GM19043 (cell line): ENCODE data around the gene CLIC5.

Experiments used
- ATAC-seq: cut with Tn5 transposase; IDR thresholded peaks from one replicate; pipeline ENCODE4 v1.9.1; 2021; ENCODE audit warnings: low read depth; ENCODE audit not compliant: unreplicated experiment

The CLIC5 gene

DNA sequence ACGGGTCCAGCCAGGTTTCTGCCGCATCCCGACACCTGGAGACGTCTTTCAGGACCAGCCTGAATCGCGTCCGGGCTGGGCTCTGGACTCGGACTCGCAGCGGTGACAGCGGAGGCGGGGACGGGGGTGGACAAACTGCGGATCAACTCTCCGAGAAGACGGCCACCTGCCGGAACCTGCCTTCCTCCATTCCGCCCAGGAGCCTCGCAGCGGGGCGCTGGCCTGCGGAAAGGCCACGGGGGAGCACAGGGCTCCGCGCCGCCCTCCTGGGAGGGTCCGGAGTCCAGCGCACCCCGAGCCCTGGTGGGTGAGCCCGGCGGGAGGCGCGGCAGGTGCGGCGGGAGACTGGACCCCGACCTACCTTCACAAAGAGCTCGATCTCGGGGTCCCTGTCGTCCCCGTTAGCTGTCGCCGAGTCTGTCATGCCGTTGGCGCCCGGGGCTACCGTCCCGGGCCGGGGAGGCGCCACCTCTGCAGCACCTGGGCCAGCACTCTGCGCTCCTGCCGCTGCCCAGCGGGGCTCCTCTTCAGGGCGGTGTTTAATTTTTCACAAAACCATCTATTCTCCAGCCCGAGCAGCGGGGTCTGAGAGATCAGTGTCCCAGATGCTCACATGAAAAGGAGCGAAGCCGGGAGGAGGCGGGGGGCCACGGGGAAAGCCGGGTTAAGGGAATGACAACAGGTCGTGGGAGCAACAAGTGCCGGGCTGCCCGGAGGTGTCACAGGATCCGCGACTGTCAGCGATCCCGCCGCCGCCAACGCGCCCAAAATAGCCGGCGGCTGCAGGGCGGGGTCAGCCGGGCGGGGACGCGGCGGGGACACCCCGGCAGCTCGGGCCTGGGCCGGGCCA lies at the start of gene CLIC5:
Gene CLIC5, minus strand, starts transcription at position 742 of the 850 bp plus-strand sequence. Its CDS starts 318 bp downstream, at position 424.
- no peak for ATAC-seq

DNA sequence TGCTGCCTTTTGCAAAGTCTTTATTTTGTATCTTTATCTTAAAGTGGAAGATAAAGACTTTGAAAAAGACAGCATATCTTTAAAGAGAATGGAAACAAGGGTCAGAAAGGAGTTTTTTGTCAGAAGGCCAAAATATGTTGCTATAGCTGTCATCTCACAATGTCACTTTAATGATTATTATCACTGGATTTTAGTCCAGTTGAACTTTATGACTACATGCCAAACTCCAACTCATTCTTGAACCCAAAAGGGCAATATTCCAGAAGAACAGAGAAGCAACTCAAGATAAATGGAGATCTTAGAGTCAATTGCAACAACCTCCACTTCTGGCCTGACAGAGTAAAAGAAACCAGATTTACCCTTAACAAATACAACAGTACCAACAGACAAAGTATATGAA lies 47.3 kb upstream of the CLIC5 start:
- ATAC-seq, result no peak

DNA sequence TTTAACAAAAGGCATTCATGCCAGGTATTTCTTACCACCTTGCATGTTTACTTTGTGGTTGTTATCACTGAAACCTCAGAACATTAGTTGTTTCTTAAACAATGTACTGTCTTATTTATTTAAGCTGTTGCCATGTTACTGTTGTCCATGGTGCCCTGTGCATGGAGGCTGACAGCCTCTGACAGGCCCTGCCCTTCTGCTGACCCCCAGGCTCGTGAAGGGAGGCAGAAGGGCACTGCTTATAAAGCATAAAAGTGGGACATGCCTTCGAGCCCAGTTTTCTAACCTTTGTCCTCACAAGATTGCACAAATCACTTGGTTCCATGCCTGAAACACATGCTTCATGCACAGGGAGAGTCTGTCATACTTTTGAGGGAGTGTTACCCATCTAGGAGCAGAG lies 46.7 kb upstream of the CLIC5 start:
- no peak for ATAC-seq

DNA sequence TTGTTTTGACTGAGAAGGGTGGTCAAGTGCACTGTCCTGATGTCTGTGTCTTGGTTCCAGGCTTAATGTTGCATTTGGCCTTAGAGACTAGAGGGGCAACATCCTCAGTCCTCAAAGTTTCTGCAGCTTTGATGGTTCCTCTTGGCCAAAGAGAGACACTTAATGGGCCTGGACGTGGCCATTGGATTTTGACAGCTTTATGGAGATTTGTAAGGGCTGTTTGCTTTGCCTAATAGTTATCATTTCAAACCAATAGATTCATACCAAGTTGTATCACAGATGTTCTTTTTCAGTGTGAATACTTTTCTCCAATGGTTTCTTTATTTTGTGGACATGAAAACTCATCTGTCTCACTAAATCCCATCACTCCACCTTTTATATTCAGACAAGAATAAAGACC lies 45.8 kb upstream of the CLIC5 start:
- no peak for ATAC-seq

DNA sequence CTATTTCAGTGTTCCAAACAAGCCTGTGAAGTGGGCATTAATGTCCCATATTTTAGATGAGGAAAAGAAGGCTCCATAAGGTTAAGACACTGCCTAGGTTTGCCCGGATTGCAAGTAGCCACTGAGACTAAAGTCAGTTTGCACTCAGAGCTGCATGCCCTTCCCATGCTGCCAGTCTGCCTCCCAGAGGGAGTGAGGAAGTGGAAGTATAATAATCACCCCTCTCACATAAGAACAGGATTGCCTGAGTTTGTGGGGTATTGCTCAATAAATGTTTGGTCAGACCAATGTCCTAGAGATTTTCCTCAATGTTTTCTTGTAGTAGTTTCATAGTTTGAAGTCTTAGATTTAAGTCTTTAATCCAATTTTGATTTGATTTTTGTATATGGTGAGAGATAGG lies 43.9 kb upstream of the CLIC5 start:
- ATAC-seq, result no peak

DNA sequence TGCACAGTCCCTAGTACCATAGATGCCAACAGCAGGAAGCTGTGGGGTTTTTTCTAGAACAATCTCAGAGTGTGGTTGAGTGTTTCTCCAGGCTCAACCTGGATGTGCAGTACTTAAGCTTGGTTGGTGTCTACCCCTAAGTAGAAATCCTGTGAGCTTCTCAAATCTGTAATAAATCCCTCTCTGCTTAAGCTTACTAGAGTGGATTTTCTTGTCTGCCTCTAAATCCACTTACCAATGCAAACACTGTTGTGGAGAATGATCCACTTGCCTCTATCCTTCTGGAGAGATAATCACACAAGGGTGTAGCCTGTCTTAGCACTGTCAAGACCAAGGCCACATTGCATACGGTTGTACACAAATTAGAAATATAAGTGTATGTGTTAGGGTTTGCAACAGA lies 43.3 kb upstream of the CLIC5 start:
- no peak for ATAC-seq

DNA sequence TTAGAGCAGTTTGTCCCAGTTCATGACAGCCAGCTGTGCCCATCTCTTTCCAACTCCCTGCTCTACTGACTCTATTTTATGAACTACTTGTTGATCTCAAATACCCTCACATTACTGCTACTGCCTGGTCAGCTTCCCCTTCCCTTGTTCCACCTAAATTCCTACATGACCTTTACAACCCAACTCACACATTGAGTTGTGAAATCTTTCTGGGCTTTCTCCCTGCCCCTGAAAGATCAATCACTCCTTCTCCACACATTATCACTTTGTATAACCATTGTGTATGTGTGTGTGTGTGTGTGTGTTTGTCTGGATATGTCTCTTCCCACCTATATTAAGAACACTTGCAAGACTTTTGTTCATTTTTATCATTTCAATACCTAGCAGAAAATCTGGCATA lies 42.1 kb upstream of the CLIC5 start:
- ATAC-seq, result no peak

DNA sequence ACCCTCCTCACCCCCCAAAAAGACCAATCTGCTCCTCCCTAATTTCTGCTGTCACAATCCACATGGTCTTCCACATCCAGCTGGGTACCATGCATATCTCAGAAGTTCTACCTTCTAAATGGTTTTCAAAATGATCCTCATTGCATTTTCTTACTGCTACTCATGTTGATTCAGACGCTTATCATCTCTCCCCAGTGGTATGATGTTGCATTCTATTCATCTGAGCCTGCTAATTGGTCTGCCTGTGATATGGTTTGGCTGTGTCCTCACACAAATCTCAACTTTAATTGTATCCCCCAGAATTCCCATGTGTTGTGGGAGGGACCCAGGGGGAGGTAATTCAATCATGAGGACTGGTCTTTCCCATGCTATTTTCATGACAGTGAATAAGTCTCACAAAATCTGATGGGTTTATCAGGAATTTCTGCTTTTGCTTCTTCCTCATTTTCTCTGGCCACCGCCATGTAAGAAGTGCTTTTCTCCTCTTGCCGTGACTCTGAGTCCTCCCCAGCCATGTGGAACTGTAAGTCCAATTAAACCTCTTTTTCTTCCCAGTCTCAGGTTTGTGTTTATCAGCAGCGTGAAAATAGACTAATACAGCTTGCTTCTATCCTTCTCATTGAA lies 41.4 kb upstream of the CLIC5 start:
- ATAC-seq, result no peak

DNA sequence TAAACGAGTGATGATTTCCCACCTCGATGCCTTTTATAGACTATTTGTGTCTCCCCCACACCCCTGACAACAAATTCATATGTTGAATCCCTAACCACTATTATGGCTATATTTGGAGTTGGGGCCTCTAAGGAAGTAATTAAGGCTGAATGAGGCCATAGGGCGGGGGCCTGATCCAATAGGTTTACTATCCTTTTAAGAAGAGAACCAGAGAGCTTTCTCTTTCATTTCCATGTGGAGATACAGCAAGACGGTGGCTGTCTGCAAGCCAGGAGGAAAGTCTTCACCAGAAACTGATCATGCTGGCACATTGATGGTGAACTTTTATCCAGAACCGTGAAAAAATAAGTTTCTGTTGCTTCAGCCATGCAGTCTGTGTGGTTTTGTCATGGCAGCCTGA lies 38.9 kb upstream of the CLIC5 start:
- ATAC-seq, result no peak

DNA sequence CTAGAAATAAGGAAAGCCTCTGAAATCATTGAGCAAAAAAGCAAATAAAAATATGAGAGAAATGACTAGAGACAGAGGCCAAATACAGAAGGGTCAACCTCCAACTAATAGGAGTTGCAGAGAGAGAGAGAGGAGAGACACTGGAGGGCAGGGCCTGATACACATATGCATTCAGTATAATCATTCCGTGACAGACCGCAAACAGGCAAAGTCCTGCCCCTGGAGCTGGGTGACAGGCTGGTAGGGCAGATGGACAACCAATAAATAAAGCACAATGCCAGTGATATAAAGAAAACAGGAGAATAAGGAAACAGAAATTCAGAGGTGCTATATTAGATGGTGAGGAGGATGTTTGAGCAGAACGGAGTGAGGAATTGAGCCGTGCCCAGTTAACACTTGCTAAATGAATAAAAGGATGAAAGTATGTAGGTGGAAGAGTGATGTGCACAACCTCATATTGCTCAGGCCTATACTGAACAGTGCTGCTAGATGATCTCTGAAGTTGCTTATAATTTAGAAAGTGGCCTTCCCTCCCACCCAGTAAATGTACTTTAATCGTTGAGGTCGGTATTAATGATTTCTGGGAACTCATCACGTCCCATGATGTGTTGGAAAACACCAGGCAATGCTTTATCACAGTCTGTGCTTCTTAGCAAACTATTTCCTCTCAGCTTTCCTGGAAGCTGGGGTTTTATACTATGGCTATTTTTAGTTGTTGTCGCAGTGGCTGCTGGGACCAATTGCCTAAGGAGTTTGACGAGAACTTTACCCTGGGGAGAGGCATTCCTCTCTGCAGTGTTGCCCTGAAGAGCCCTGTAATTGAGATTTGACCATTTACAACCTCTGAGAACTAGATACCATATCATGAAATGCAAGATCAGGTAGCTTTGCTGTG lies 37.6 kb upstream of the CLIC5 start:
- ATAC-seq, result no peak

DNA sequence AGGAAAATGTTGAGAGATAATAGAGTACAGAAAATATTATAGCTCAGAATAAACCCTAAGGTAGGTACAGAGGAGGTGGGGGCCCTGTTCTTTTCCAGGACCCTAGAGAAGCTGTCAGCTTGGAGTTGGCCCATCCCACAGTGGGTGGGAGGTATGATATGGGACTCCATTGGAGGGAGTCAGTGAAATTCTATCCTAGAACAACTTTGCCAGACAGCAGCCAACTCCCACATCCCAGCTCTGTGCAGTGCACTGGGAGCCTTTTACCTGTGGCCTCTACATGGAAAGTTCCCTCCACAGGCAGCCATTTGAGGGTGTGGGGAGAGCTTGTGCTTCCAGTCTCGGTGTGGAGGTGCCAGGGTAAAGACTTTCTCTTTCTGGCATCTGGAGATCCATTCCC lies 36.8 kb upstream of the CLIC5 start:
- no peak for ATAC-seq

DNA sequence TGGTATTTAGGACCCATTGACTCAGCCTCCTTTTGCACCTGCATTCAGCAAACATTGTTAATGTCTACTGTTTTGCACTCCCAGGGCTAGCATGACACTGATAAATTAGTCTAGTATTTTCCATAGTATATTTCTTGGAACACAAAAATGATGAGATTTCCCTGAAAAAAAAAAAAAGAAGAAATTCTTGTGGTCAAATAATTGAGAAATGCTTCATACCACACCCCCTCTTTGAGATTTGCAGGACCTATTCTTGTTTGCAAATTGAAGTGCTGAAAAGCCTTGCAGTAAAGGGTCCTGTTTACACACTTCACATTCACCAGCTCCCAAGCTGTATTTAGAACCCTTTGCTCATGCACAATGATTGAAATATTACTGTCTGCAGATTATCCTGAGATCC lies 36.3 kb upstream of the CLIC5 start:
- ATAC-seq, result no peak

DNA sequence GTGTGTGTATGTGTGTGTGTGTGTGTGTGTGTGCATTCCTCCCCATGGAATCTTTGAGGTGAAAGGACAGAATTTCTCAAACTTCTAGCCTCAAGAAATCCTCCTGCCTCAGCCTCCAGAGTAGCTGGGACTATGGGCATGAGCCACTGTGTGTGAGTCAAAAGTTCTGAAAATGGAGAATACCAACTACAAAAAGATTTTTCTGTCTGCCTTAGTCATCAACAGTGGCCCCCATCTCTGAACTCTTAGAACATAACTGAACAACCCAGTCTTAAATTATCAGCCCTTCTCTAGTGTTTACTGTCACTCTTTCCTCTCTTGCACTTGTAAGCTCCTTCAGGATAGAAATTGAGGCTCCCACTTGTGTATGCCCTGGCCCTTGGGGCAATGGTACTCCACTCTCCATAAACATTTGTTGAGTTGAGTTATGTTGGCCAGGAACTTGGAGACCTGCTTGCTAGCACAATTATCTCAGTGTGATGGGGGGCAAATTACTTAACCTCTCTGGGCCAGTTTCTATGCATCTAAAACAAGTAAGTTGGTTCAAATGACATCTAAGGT lies 35.3 kb upstream of the CLIC5 start:
- ATAC-seq, result no peak

DNA sequence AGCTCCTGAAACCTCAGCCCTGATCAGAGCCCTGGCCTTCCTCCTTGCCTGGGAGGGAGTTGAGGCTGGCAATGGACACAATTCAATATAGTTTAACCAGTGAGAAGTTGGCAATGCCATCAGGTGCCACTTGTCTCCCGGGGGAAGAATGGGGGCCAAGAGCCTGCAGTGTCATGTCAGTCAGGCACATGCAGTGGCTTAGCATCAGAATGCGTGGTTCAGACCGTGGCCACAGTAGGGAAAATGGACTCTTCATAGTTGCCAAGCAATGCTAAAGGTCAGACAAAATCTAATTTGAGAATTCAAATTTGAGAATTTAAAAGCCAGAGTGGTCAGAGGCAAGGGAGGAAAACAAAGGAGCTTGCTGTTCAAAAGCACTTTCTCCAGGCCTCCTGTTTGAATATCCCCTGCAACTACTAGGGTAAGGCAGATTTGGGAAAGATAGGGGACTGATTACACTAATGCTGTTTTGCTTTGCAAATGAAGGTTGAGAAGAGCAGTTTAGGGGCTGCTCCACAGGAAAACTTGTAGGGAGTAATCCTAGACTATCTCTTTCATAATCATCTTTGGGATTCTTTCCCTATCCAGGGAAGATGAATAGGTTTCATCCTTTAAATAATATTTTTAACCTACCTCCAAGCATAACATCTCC lies 33.1 kb upstream of the CLIC5 start:
- ATAC-seq, result no peak

DNA sequence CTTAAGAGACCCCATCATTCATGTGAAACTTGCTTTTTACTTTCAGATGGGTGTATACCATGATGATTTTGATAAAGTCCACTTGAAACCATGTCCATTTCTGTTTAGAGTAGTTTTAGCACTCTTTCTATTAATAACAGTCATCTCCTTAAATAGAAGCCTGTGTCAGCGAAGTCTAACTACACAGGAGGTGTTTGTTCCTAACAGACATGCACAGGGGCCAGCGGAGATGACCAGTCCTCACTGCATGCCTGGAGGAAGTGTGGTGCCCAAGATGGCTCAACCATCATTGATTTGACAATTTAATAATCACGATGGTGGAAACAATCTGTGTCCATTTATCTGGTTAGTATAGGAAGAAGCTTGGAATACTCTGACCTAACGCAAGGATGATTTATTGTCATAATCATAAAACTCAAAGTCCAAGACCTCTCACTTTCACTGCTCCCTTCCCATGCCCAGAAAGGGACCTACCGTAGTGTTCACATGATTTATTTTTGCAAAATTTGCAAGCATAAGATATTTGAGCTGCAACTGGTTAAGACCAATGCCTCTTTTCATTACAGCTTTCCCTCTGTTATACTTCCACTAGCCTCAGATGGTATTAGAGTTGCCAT lies 31.0 kb upstream of the CLIC5 start:
- no peak for ATAC-seq

DNA sequence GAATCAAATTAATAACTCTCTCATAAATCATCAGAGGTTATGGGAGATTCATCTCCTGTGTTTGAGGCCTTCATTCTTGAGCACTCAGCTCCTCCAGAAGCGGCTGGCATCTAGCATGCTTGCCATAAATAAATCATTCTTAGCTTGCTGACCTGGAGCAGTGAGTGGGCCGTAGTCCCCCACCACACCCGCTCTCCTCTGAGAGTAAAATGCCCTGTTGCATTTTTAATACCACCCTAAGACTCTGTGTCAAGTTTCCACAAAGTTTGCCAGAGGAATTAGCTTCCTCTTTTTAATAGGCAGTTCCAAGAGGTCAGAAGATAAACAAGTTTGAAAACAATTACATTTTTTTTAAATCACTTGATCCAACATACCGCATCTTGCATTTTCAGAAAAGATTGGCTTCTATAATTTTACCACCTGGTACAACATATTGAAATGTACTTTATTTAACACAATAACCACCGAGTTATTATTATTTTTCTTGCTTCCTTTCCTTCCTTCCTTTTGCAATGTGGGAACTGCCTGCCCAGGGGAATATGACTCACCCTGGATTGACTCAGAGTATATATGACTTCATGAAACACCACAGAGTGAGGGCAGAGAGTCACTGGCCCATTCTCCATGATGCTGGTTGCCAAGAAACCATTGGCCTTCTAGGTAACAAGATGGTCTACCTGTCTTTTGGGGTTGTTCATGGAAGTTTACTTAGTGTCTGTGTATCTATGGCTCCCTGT lies 29.4 kb upstream of the CLIC5 start:
- no peak for ATAC-seq

DNA sequence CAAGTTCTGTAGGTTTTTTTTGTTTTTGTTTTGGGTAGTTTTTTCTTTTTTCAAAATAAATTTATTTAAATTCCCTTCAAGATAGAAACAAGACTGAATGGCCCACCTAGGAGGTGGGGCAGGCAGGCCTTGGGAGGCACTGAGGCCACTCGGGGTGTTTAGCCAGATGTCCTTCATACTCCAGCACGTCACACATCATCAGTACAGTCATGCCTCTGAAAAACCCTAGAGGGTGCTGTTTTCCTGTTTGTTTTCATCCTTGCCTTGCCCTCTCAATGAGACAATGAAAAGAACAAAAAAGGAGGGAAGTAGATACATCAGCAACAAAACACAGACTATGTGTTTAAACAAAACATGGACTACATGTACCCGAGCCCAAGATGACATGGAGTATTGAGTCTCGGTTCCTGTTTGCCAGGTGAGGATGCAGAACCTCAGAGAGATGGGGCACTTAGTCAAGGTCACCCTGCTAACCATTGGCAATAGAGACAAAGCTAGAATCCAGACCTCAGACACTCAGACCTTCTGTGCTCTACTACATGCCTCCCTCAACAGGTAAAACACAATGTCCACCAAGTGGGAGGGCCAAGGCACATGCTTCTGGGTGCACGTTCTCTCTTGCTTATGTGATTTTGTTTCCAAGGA lies 26.8 kb upstream of the CLIC5 start:
- no peak for ATAC-seq

DNA sequence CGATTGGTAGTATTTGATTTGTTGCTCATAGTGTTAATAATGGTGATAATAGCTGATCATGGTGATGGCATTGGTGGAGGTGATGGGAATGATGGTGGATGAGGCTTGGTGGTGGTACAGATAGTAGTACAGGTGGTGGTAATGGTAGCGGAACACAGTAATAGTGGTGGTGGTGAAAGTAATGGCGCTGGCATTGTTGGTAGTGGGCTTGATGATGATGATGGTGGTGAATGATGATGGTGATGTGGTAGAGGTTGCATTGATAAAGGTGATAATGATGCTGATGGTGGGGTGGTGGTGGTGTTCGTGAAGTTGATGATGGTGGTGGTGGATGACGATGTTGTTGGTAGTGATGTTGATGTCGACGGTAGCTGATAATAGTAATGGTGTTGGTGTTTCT lies 24.6 kb upstream of the CLIC5 start:
- ATAC-seq, result no peak

DNA sequence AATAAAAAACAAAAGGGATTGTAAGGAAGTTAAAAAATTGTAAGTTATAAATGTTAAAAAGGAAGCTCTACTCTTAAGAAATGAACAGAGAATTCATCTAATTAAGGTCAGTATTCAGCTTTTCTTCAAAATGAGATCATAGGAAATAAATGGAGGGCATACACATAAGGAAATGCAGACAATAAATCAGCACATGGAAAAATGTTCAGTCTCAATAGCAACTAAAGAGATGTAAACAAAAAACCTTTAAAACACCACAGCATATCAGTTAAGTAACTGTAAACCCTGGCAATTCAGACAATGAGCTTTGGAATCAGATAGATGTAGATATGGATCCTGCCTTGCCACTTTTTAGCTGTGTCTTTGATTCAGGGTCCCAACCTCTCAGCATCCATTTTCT lies 24.0 kb upstream of the CLIC5 start:
- ATAC-seq, result no peak
